K562 (cell line): ENCODE data around the gene C11orf54. TPM values are rescaled to one million over a fixed set of nuclear protein-coding genes. Genes with fewer than 3 reads are reported as not detected.

Experiments used
- ATAC-seq: fragments of 200-7000 bp; cut with Tn5 transposase; 3 replicates; pipeline ENCODE4 v1.9.1; 2020; ENCODE audit warnings: moderate library complexity
- BruUV-seq: library from RNA; stranded (reverse); fragments of 400-500 nt; replicated peaks from 2 replicates; lab custom pipeline; 2021; lab: Mats Ljungman, UMichigan
- CTCF ChIA-PET: fragments of 300-600 bp; formaldehyde crosslinking; extraction: SDS; loops from one replicate; lab custom pipeline; 2021; ENCODE audit warnings: low intra/inter-chr PET ratio; lab: Yijun Ruan, JAX
- POLR2A ChIA-PET: fragments of 300-600, 350-650 bp; sonication (Branson Sonifier 250); formaldehyde crosslinking; extraction: SDS; loops from one replicate; lab custom pipeline; 2021; ENCODE audit warnings: antibody characterized with exemption, inconsistent platforms; lab: Yijun Ruan, JAX
- DNase-seq, 4 experiments: peaks; one replicate each; pipeline versions ENCODE4 v3.0.0 to v3.0.0-alpha.2; 2011 to 2018; ENCODE audit warnings: low spot score in 3 of 4, mixed read lengths in 3 of 4; ENCODE audit errors: extremely low read depth in 1 of 4
- FAIRE-seq: peaks from 2 replicates; lab custom pipeline; 2011; peaks lifted over from hg19 to GRCh38; lab: Jason Lieb, UNC
- H2AFZ ChIP-seq: 2 replicates; pipeline ENCODE4 v1.6.0; 2011; ENCODE audit warnings: low read depth, low read length, control low read depth, inconsistent platforms
- H3K27ac ChIP-seq: fragments of 200-600 bp; 3 replicates; pipeline ENCODE4 v1.8.0; 2011; ENCODE audit warnings: low read depth, mild to moderate bottlenecking, control low read depth, inconsistent platforms, low read length, moderate library complexity, mixed read lengths; ENCODE audit errors: extremely low read depth
- H3K27me3 ChIP-seq, 2 experiments: fragments of 300-600 bp in 1 of 2; 2 replicates in 1 of 2; 3 replicates in 1 of 2; pipeline versions ENCODE4 v1.6.0 to v1.8.0; 2011; ENCODE audit warnings: inconsistent platforms in 2 of 2, low read length in 2 of 2, mild to moderate bottlenecking in 1 of 2, mixed read lengths in 1 of 2, moderate library complexity in 1 of 2; ENCODE audit not compliant: control insufficient read depth in 2 of 2, insufficient read depth in 2 of 2
- H3K36me3 ChIP-seq: fragments of 300-600 bp; 3 replicates; pipeline ENCODE4 v1.8.0; 2011; ENCODE audit warnings: mild to moderate bottlenecking, low read length, inconsistent platforms; ENCODE audit not compliant: control insufficient read depth, insufficient read depth
- H3K4me1 ChIP-seq, 2 experiments: fragments of 200-600 bp in 1 of 2; replicated peaks in 1 of 2; 2 replicates in 1 of 2; 3 replicates in 1 of 2; pipeline versions ENCODE4 v1.5.1 to v1.8.0; 2011; ENCODE audit warnings: inconsistent platforms in 2 of 2, low read length in 2 of 2, mild to moderate bottlenecking in 1 of 2, mixed read lengths in 1 of 2, moderate library complexity in 1 of 2; ENCODE audit not compliant: control insufficient read depth in 2 of 2, insufficient read depth in 2 of 2
- H3K4me2 ChIP-seq: 2 replicates; pipeline ENCODE4 v1.6.1; 2011; ENCODE audit warnings: low read length, control low read depth, inconsistent platforms, mixed read lengths; ENCODE audit not compliant: insufficient read depth
- H3K4me3 ChIP-seq: fragments of 200-600 bp; sonication (generic), shearing (Covaris generic); 2 replicates; pipeline ENCODE4 v1.5.1; 2016; ENCODE audit warnings: control low read depth, inconsistent platforms
- H3K79me2 ChIP-seq: fragments of 200-600 bp; 3 replicates; pipeline ENCODE4 v1.8.0; 2011; ENCODE audit warnings: low read length, inconsistent platforms; ENCODE audit not compliant: control insufficient read depth, insufficient read depth
- H3K9ac ChIP-seq, 2 experiments: 2 replicates each; pipeline versions ENCODE4 v1.6.0 to v1.6.1; 2011; ENCODE audit warnings: low read depth in 2 of 2, low read length in 2 of 2, control low read depth in 1 of 2, inconsistent platforms in 1 of 2, mild to moderate bottlenecking in 1 of 2, mixed read lengths in 1 of 2; ENCODE audit not compliant: insufficient read depth in 1 of 2
- H3K9me1 ChIP-seq: one replicate; pipeline ENCODE4 v1.6.0; 2011; ENCODE audit warnings: inconsistent platforms, mild to moderate bottlenecking, low read length, moderate library complexity; ENCODE audit not compliant: control insufficient read depth, insufficient read depth
- H3K9me3 ChIP-seq: replicated peaks from 2 replicates; pipeline ENCODE4 v1.5.1; 2011; ENCODE audit warnings: low read depth, low read length, inconsistent platforms; ENCODE audit not compliant: control insufficient read depth, insufficient read depth
- H4K20me1 ChIP-seq: replicated peaks from 2 replicates; pipeline ENCODE4 v1.6.1; 2011; ENCODE audit warnings: low read length, inconsistent platforms, mixed read lengths; ENCODE audit not compliant: control insufficient read depth, insufficient read depth
- CEBPB ChIP-seq: fragments of 450-650 bp; IDR thresholded peaks from 2 replicates; pipeline ENCODE4 v1.6.1; 2016; ENCODE audit warnings: missing genetic modification characterization, missing compliant biosample characterization
- HIVEP1 ChIP-seq: fragments of 250-450 bp; sonication (Bioruptor Pico); IDR thresholded peaks from 2 replicates; pipeline ENCODE4 v1.4.0; 2020; ENCODE audit warnings: mild to moderate bottlenecking
- NFE2 ChIP-seq: IDR thresholded peaks from 2 replicates; pipeline ENCODE4 v1.6.1; 2014; ENCODE audit warnings: antibody characterized with exemption, low read depth
- PHB ChIP-seq: fragments of 250-450 bp; sonication (Bioruptor Pico); IDR thresholded peaks from 2 replicates; pipeline ENCODE4 v1.5.0; 2021
- POLR2A ChIP-seq: fragments of 450-650 bp; conservative IDR thresholded peaks from 2 replicates; pipeline ENCODE4 v1.6.1; 2016
- POLR2AphosphoS5 ChIP-seq: IDR thresholded peaks from 2 replicates; pipeline ENCODE4 v1.6.1; 2011; ENCODE audit warnings: mild to moderate bottlenecking, low read depth, low read length, moderate library complexity; ENCODE audit not compliant: control insufficient read depth, insufficient read depth
- ZBTB7A ChIP-seq: IDR thresholded peaks from 2 replicates; pipeline ENCODE4 v1.6.1; 2011; ENCODE audit warnings: low read depth, mild to moderate bottlenecking, low read length, moderate library complexity, borderline replicate concordance; ENCODE audit not compliant: control insufficient read depth
- ZKSCAN1 ChIP-seq: fragments of 150-350 bp; IDR thresholded peaks from 2 replicates; pipeline ENCODE4 v1.6.1; 2016; ENCODE audit warnings: low read depth, low read length
- WGBS: fragments of 100-300 bp; shearing (Covaris generic); methylation state at CpG from one replicate; pipeline ENCODE4 v1.1.6; 2016; ENCODE audit warnings: low coverage, mixed read lengths; ENCODE audit not compliant: insufficient coverage; ENCODE audit errors: missing lambda C conversion rate; 5-methylcytosine and 5-hydroxymethylcytosine counted together
- in situ Hi-C: fragments of 300-500 bp; cut with MboI; formaldehyde crosslinking; loops from 4 replicates; pipeline ENCODE4 v1.15.0; 2018; ENCODE audit warnings: inconsistent platforms, mixed read lengths
- intact Hi-C: fragments of 100-400 bp; cut with micrococcal nuclease; formaldehyde crosslinking; loops from 2 replicates; pipeline ENCODE4 v1.14.2; 2022
- polyA plus RNA-seq, 8 experiments: library from polyadenylated mRNA; depleted of rRNA in 4 of 8; stranded (reverse) in 5 of 8; unstranded in 3 of 8; fragments of >200 nt; fragmentation: Nextera tagmentation in 2 of 8; fragmentation: Illumina TruSeq in 1 of 8; extraction: Ambion mirVana in 2 of 8; extraction: Trizol in 1 of 8; gene quantifications; 2 replicates each; pipeline versions ENCODE4 v1.2.1 to v1.2.3, GENCODE V29; 2011 to 2014; ENCODE audit warnings: inconsistent platforms in 1 of 8, missing spikeins in 1 of 8
- total RNA-seq, 7 experiments: library from RNA; depleted of rRNA in 6 of 7; stranded (reverse); fragments of >200 nt in 6 of 7; fragmentation: Illumina TruSeq in 2 of 7; extraction: Trizol in 2 of 7; gene quantifications; 2 replicates each; pipeline versions ENCODE4 v1.2.1 to v1.2.3, GENCODE V29; 2011 to 2021; ENCODE audit warnings: low replicate concordance in 1 of 7
- TF ChIP-seq, protein P1 (sequence below): fragments of 250-450 bp; sonication (Bioruptor Pico); IDR thresholded peaks from 2 replicates; pipeline ENCODE4 v1.5.0; 2022; ENCODE audit warnings: mild to moderate bottlenecking
- TF ChIP-seq, protein P2 (sequence below): sonication (generic); formaldehyde crosslinking; IDR thresholded peaks from 2 replicates; pipeline ENCODE4 v1.5.0; 2020; ENCODE audit warnings: missing genetic modification reagents

The C11orf54 gene
- total and polyA plus RNA-seq, 9 of the 15 experiments (the other 6 are each of a cell fraction or from before 2014, with no cell fraction given): 13.4 to 33.0 (median 23.1) TPM

DNA sequence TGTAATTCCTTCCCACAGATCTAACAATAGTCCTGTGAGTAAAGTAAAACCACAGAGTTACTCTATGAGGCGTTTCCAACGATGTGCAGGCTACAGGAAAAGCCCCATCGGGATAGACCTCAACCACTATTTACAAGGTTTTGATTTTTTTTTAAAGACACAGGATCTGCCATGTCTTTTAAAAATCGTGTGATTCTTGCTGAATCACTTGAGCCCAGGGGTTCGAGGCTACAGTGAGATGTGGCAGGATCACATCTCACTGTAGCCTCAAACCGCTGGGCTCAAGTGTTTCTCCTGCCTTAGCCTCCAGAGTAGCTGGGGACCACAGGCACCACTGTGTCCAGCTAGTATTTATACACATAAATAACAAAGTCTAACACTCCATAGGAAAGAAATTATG is 8.0 kb upstream of the C11orf54 start:
- Histone ChIP-seq H3K4me1 (no peaks in the 10 kb centered on the region; a peak in 3 of 5 replicates), H3K27me3 (no peaks in the 10 kb centered on the region), H3K4me2 (no peak overlapping the region), H3K79me2 (peaks cover 65% of the 10 kb centered on the region), H3K9me1 (no peaks in the 10 kb centered on the region), H2AFZ (no peak overlapping the region), H3K4me3 (no peak overlapping the region), H3K9me3 (no peaks in the 10 kb centered on the region), H3K27ac (0 out of 3 replicates have a peak overlapping the region, but pooled peaks have one; percentile 10), H3K36me3 (peaks cover 100% of the 10 kb centered on the region), H3K9ac (no peak overlapping the region), H4K20me1 (peaks cover 4% of the 10 kb centered on the region)
- FAIRE-seq (no peak), ATAC-seq (no peak), DNase-seq (no peak)
- TF ChIP-seq POLR2A (peak; percentile 11; the same call in 1 of the 2 replicates), CEBPB (tag) (no peak), POLR2AphosphoS5 (peak; percentile 12; the same call in 1 of the 2 replicates), ZKSCAN1 (no peak), NFE2 (0 out of 2 replicates have a peak, but pooled peaks have one; percentile 18), ZBTB7A (no peak), PHB (no peak), HIVEP1 (no peak)
- TF ChIP-seq, protein P1, sequence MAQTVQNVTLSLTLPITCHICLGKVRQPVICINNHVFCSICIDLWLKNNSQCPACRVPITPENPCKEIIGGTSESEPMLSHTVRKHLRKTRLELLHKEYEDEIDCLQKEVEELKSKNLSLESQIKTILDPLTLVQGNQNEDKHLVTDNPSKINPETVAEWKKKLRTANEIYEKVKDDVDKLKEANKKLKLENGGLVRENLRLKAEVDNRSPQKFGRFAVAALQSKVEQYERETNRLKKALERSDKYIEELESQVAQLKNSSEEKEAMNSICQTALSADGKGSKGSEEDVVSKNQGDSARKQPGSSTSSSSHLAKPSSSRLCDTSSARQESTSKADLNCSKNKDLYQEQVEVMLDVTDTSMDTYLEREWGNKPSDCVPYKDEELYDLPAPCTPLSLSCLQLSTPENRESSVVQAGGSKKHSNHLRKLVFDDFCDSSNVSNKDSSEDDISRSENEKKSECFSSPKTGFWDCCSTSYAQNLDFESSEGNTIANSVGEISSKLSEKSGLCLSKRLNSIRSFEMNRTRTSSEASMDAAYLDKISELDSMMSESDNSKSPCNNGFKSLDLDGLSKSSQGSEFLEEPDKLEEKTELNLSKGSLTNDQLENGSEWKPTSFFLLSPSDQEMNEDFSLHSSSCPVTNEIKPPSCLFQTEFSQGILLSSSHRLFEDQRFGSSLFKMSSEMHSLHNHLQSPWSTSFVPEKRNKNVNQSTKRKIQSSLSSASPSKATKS (CRISPR knock-in tag): no peak
- TF ChIP-seq, protein P2, sequence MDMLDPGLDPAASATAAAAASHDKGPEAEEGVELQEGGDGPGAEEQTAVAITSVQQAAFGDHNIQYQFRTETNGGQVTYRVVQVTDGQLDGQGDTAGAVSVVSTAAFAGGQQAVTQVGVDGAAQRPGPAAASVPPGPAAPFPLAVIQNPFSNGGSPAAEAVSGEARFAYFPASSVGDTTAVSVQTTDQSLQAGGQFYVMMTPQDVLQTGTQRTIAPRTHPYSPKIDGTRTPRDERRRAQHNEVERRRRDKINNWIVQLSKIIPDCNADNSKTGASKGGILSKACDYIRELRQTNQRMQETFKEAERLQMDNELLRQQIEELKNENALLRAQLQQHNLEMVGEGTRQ (CRISPR knock-in tag): no peak
- BruUV-seq: no TSS peak
- in situ Hi-C loops (no loop called here), intact Hi-C loops (no loop called here)
- CTCF ChIA-PET: no interaction called here
- WGBS: 54% methylated on average over 6 of the region's 6 CpGs
- POLR2A ChIA-PET: interaction anchor here (0.9 to 9.3 kb wide), 2 partner anchors 7 to 16 kb away, joined by 5 to 98 read pairs; partner anchors contain the start of genes C11orf54 and TAF1D
